Activated naive CD8-positive, alpha-beta T cell treated with anti-CD3 and anti-CD28 coated beads, Interleukin-2, amount 50 U/mL, for 16 hours (primary cell): ENCODE results near the gene PRSS22.

Experiments
- DNase-seq: peaks from one replicate; pipeline ENCODE4 v3.0.0-alpha.2; 2020; ENCODE audit warnings: low read depth, low spot score

Gene PRSS22

GRCh38 chr16:2829501-2830354, 28.2 kb downstream of the PRSS22 start, which contains the start of gene ZG16B:
ZG16B (plus strand) TSS chr16:2830303; CDS start chr16:2830442, 139 bp downstream.
- DNase-seq = no peak

GRCh38 chr16:2828876-2829430, 29.0 kb downstream of the PRSS22 start:
- no peak for DNase-seq

- no peak for DNase-seq
Observed at GRCh38 chr16:2828521-2828840, 29.5 kb downstream of the PRSS22 start.

- DNase-seq = no peak
Observed at GRCh38 chr16:2827831-2828520, 30.0 kb downstream of the PRSS22 start.

GRCh38 chr16:2827374-2827791, 30.6 kb downstream of the PRSS22 start:
- no peak for DNase-seq

- no peak for DNase-seq
Observed at GRCh38 chr16:2826591-2827373, 31.2 kb downstream of the PRSS22 start.

GRCh38 chr16:2825906-2826305, 32.1 kb downstream of the PRSS22 start:
- DNase-seq = no peak

- DNase-seq = no peak
Observed at GRCh38 chr16:2825049-2825742, 32.8 kb downstream of the PRSS22 start.

GRCh38 chr16:2824626-2825025, 33.3 kb downstream of the PRSS22 start:
- no peak for DNase-seq

- DNase-seq = no peak
Observed at GRCh38 chr16:2822496-2822895, 35.5 kb downstream of the PRSS22 start.

- no peak for DNase-seq
Observed at GRCh38 chr16:2822158-2822495, 35.8 kb downstream of the PRSS22 start.

GRCh38 chr16:2821487-2822157, 36.3 kb downstream of the PRSS22 start:
- DNase-seq = no peak

GRCh38 chr16:2820836-2821486, 37.0 kb downstream of the PRSS22 start:
- no peak for DNase-seq

- no peak for DNase-seq
Observed at GRCh38 chr16:2819939-2820835, 37.8 kb downstream of the PRSS22 start.

- DNase-seq = no peak
Observed at GRCh38 chr16:2819179-2819938, 38.6 kb downstream of the PRSS22 start.

GRCh38 chr16:2818272-2818876, 39.6 kb downstream of the PRSS22 start:
- DNase-seq = no peak

GRCh38 chr16:2817340-2818271, 40.4 kb downstream of the PRSS22 start:
- no peak for DNase-seq
